HL-60 (cell line): ENCODE results near the gene TSPOAP1.

Source experiments
- DNase-seq, 2 experiments: peaks; one replicate each; pipeline ENCODE4 v3.0.0-alpha.2; 2010 to 2020; ENCODE audit warnings: low read depth in 1 of 2, low spot score in 1 of 2
- H3K27ac ChIP-seq: fragments of 250-450 bp; sonication (Bioruptor Pico); replicated peaks from 2 replicates; pipeline ENCODE4 v1.5.1; 2020; ENCODE audit warnings: mild to moderate bottlenecking, moderate library complexity
- H3K27me3 ChIP-seq: fragments of 250-450 bp; sonication (Bioruptor Pico); 2 replicates; pipeline ENCODE4 v1.5.1; 2021; ENCODE audit warnings: mild to moderate bottlenecking, moderate library complexity; ENCODE audit not compliant: insufficient read depth, poor library complexity, severe bottlenecking
- H3K4me3 ChIP-seq: replicated peaks from 2 replicates; pipeline ENCODE4 v1.5.1; 2011; ENCODE audit warnings: mild to moderate bottlenecking, control low read depth, low read length; ENCODE audit not compliant: insufficient read depth
- CTCF ChIP-seq: IDR thresholded peaks from one replicate; pipeline ENCODE4 v1.5.1; 2011; ENCODE audit warnings: low read length, control low read depth, inconsistent platforms; ENCODE audit not compliant: insufficient read depth
- GABPA ChIP-seq: IDR thresholded peaks from 2 replicates; pipeline ENCODE4 v1.6.1; 2012; ENCODE audit warnings: low read depth
- POLR2AphosphoS5 ChIP-seq: IDR thresholded peaks from 2 replicates; pipeline ENCODE4 v1.6.1; 2012; ENCODE audit warnings: low read depth
- REST ChIP-seq: IDR thresholded peaks from 2 replicates; pipeline ENCODE4 v1.6.1; 2012; ENCODE audit warnings: low read depth; ENCODE audit not compliant: insufficient replicate concordance
- SPI1 ChIP-seq: IDR thresholded peaks from 2 replicates; pipeline ENCODE4 v1.6.1; 2012; ENCODE audit warnings: low read depth, mild to moderate bottlenecking, borderline replicate concordance

Gene TSPOAP1

GRCh38 chr17:58373003-58373402 lies 44.4 kb upstream of the TSPOAP1 start:
- TF ChIP-seq REST (no peak), GABPA (no peak), POLR2AphosphoS5 (no peak), CTCF (no peak), SPI1 (no peak)
- Histone ChIP-seq H3K27ac (no peak overlapping the region), H3K27me3 (no peaks in the 10 kb centered on the region), H3K4me3 (no peak overlapping the region)
- no peak for DNase-seq

- no peak for DNase-seq
- no peak for TF ChIP-seq POLR2AphosphoS5
- no peak for TF ChIP-seq GABPA
- TF ChIP-seq SPI1 = no peak
- no peak for TF ChIP-seq CTCF
- TF ChIP-seq REST = no peak
Observed at GRCh38 chr17:58371300-58371950, 42.8 kb upstream of the TSPOAP1 start.

GRCh38 chr17:58370716-58371115 lies 42.1 kb upstream of the TSPOAP1 start:
- Histone ChIP-seq H3K27ac (no peak overlapping the region), H3K27me3 (no peaks in the 10 kb centered on the region), H3K4me3 (no peak overlapping the region)
- DNase-seq = no peak
- TF ChIP-seq REST (no peak), GABPA (no peak), SPI1 (no peak), POLR2AphosphoS5 (no peak), CTCF (no peak)

More at GRCh38 chr17:58371300-58371950, 42.8 kb upstream of the TSPOAP1 start:
- Histone ChIP-seq H3K27me3 (no peaks in the 10 kb centered on the region), H3K4me3 (no peak overlapping the region), H3K27ac (no peak overlapping the region)
